Left forelimb (tissue), 1 donor: ENCODE results near the gene ZNF10.

Experiments used
- DNase-seq: peaks from one replicate; pipeline ENCODE4 v3.0.0-alpha.2; 2018; ENCODE audit warnings: low spot score

ZNF10 gene

DNA sequence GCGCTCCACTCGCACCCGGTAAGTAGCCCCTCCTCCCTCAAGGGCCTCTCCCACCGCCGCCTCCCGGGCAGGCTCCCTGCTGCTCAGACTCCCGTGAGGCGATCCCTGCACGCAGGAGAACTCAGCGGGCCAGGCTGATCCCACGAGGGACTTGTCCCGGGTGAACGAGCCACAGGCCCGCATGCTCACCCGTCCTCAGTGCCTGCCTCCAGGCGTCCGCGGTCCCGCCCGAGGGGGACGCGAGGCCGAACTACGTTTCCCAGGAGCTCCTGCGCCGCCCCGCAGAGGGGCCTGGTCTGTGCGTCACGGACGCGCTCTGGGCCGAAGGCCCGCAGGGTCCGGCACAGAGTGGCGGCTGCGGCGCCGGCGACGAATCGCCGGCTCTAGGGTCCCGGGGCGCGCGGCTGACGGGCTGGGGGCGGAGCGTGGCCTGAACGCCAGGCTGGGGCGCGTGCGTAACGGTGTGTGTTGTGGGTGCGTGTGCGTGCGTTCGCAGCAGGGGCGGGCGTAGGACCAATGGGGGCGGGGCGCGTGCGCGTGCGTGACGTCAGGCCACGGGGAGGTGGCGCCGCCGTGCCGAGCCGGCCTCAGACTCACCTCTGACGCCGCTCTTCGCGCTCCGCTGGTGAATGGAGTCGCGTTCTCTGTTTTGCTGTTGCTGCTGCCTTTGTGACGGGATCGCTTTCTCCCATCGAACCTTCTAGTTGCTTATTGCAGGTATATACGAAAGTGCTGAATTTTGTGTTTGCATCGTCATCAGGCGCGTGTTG is at the start of gene ZNF10, which contains the start of gene ZNF891:
ZNF10 (plus strand) TSS at position 590 of the 770 bp plus-strand sequence. CDS start 13,866 bp downstream, outside the sequence.
ZNF891 (minus strand) TSS at position 237 of the 770 bp plus-strand sequence. CDS start 8,356 bp downstream, outside the sequence.
- DNase-seq, result peak; percentile 99

DNA sequence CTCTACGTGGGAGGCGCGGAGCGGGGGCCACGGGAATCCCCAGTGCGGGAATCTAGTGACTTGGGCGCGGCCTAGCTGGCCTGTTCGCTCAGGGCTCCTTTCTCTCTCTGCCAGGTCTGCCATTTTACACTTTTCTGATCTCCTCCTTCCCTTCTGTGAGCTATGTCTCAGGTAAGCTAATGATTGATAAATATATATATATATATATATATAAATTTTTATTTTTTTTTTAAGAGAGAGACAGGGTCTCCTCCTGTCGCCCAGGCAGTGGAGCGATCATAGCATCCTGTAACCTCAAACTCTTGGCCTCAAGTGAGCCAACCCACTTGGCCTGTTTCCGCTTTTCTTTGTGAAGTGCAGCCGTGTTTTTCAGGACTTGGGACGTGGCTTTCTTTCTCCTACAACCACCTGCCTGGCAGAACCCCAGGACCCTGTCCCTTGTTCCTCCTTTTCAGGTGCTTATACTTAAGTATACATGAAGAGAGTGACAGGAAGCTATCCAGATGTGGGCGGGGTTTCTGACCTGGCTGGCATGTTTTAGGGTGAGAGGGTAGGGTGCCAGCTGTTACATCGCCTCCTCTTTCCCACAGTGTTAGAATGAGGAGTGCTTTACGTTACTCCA is 49.2 kb upstream of the ZNF10 start:
- no peak for DNase-seq

DNA sequence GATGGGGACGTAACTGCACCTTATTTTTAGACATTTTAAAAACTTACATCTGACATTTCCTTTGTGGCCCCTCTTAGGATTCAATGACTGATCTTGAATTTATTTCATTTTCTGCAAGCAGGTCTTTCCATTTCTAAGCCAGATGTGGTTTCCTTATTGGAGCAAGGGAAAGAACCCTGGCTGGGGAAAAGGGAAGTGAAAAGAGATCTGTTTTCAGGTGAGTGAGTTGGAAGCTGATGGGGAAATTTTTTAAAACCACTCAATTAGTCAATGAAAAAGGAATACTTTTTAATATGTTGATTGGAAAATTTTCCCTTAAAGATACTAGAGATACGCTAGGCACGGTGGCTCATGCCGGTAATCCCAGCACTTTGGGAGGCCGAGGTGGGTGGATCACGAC is 47.1 kb upstream of the ZNF10 start:
- DNase-seq, result no peak

DNA sequence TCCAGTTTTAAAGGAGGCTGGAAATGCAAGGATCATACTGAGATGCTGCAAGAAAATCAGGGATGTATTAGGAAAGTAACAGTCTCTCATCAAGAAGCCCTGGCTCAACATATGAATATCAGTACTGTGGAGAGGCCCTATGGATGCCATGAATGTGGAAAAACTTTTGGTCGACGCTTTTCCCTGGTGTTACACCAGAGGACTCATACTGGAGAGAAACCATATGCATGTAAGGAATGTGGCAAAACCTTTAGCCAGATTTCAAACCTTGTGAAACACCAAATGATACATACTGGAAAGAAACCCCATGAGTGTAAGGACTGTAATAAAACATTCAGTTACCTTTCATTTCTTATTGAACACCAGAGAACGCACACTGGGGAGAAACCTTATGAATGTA is 24.8 kb upstream of the ZNF10 start:
- DNase-seq, result no peak

DNA sequence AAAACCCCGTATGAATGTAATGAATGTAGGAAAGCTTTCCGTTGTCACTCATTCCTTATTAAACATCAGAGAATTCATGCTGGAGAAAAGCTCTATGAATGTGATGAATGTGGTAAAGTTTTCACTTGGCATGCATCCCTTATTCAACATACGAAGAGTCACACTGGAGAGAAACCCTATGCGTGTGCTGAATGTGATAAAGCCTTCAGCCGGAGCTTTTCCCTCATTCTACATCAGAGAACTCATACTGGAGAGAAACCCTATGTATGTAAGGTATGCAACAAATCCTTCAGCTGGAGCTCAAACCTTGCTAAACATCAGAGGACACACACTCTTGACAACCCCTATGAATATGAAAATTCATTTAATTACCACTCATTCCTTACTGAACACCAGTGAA is 24.2 kb upstream of the ZNF10 start:
- DNase-seq, result no peak

DNA sequence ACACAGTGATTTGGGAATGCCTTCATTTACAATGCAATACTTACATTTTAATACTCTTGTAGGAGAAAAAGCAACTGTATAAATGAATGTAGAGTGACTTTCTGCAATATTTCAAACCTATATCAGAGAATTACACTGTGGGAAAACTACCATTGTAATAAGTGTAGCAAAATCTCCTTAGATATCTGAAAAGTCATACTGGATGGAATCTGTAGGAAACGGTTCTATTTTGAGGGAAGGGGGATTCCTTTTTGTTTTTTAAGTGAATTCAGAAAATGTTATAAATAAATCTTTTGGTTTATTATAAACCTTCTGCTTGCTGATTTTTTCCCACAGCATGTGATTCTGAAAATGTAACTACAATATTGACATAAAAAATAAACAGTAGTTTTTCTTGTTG is 23.3 kb upstream of the ZNF10 start:
- no peak for DNase-seq

DNA sequence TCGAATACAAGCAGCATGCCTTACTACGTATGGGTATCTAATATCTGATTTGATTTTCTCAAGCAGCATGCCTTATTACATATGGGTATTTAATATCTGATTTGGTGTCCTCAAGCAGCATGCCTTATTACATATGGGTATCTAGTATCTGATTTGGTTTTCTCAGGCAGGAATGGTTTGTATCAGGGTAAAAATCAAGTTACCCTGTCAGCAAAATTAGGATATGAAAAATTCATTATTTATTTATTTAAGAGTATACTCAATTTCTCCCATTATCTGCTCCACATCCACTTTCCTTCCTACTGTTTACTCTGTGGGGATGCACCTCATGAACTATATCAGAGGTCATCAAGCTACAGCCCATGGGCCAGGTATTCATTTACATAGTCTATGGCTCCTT is 22.3 kb upstream of the ZNF10 start:
- no peak for DNase-seq

DNA sequence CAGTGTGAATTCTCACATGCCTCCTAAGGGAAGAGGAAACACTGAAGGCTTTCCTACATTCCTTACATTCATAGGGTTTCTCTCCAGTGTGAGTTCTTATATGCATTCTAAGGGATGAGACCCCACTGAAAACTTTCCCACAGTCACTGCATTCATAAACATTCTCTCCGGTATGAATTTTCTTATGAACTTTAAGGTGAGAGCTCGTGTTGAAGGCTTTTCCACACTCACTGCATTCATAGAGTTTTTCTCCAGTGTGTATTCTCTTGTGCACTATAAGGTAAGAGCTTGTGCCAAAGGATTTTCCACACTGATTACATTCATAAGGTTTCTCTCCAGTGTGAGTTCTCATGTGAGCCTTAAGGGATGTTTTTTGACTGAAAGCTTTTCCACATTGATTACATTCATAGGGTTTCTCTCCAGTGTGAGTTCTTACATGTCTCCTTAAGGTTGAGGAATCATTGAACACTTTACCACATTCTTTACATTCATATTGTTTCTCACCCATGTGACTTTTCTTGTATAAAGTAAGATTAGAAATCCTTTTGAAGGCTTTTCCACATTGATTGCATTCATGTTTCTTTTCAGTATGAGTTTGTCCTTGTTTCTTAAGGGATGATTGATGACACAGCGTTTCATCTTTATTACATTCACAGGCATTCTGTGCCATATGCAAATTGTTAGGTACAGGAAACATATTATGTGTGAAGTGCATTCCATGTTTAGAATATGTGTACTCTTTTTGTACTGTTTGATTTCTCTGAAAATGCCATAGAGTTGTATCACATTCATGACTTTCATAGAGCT is 9.8 kb upstream of the ZNF10 start:
- DNase-seq, result no peak

DNA sequence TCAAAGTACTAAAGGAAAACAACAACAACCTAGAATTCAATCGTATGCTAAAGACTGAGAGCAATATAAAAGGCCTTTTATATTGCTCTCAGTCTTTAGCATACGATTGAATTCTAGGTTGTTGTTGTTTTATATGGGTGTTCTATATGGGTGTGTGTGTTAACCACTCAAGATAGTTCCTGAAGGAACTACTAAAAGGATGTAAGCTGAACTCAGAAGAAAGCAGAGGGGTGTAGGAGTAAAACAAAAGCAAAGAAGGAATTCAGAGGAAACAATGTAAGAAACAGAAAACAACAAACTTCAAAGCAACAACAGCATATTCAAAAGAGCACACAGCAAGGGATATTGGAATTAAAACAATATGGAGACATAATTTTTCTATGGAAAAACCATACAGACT is 5.8 kb upstream of the ZNF10 start:
- DNase-seq, result no peak

DNA sequence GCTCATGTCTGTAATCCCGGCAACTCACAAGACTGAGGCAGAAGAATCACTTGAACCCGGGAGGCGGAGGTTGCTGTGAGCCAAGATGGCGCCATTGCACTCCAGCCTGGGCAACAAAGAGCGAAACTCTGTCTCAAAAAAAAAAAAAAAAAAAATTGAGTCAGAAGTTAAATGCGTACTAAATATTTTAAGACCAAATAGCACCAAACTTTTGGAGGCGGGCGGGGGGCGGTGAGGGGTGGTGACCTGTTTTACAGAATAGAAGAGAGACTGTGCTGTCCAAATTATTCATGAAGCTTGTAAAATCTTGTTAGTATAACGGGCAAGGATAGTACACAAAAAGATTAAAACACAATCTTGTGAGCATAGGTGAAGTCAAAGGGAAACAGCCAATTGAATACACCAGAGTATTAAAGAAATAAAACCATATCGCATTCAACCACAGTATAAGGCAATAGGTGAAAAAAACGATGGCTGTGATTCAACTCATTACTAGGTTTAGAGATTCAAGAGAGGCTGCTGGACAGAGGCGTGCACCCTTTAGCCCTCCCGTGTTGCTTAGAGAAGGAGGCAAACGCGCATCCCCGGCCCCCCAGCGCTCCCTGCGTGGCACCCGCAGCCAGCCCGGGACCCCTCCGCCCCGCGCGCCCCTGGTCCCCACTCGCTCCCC is 924 bp upstream of the ZNF10 start:
- DNase-seq, result no peak

DNA sequence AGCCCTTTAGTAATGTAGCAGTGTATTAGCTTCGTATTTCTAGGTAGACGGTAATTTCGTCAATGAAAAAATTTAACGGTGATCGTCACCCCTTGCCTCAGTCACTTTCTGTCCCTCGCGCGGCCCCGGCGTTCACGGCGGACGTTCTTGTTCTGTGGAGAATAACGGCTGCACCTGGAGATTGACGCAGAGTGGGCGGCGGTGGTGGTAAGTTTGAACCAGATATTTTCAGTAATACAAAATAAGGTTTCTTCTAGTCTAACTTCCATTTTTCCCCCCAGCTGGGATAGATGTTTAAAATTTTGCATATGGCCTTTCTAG is 341 bp downstream of the ZNF10 start:
- DNase-seq, result peak; percentile 73

DNA sequence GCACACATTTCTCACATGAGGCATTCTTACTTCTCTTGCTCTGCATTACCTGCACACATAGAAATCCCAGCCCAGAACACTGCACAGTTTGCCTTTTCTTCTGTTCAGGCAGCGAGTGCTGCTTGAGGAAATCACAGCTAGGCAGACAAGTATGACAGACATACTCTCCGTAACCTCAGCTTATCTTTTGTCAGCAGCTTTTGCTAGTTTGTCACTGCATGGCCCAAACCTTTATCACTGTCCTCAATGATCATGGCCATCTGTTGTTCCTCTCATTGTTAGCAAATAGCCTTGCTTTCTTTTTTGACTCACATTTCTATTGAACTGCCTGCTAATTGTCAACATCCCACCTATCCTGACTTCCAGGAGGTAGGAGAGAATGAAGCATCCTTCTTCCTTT is 5.3 kb downstream of the ZNF10 start:
- no peak for DNase-seq

DNA sequence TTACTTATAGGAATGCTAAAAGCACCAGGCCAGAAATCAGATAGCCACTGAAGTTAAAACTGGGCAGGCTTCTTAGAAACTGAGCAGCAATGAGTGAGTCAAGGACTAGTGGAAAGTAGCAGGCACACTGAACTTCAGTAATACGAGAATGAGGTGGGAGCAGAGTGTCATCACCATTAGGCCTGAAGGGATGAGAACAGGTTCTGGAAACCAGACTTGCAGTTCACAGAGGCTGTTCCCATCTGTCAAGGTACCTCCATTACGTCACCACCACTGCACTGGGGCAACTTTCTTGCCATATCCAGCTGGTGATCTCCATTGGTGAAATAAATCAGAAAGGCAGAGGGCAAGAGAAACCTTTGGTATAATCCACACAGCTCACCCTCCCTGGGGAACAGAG is 15.6 kb downstream of the ZNF10 start:
- DNase-seq, result no peak

DNA sequence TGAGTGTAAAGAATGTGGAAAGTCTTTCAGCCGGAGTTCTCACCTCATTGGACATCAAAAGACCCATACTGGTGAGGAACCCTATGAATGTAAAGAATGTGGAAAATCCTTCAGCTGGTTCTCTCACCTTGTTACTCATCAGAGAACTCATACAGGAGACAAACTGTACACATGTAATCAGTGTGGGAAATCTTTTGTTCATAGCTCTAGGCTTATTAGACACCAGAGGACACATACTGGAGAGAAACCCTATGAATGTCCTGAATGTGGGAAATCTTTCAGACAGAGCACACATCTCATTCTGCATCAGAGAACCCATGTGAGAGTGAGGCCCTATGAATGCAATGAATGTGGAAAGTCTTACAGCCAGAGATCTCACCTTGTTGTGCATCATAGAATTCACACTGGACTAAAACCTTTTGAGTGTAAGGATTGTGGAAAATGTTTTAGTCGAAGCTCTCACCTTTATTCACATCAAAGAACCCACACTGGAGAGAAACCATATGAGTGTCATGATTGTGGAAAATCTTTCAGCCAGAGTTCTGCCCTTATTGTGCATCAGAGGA is 25.8 kb downstream of the ZNF10 start:
- DNase-seq, result no peak

DNA sequence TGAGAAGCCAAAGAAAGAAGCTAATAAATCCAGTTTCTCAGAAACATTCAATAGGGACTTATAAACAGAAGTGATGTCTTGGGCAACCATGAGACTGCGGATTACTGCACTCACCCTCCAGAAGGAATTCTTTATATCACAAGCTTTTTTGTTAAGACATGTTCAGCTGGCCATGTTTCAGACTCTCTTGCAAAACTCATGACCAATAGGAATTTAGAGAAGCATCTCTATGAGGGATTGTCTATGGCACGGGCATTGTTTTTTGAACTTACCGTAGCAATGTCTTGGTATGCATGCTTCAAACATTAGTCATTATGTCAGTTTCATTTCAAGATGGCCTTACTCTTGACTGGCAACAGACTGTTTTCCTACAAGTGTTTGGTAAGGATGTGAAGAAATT is 35.3 kb downstream of the ZNF10 start:
- DNase-seq, result no peak

DNA sequence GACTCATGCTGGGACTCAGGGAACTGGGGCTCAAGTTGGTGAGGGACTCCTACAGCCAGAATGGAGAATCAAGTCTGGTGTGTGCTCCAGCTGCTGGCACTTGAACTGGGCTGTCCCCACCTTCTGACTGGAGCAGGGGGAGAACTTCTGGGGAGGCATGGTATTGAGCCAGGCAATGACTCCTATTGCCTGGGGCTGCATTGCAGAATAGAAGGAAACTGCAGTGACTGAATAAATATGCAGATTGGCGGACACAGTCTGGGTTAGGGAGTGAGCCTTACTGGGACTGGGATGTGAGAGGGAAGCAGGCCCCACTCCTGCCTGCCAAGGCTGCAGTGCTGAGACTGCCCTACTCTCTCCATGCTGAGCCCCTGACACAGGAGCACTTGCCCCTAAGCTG is 42.1 kb downstream of the ZNF10 start:
- DNase-seq, result no peak

DNA sequence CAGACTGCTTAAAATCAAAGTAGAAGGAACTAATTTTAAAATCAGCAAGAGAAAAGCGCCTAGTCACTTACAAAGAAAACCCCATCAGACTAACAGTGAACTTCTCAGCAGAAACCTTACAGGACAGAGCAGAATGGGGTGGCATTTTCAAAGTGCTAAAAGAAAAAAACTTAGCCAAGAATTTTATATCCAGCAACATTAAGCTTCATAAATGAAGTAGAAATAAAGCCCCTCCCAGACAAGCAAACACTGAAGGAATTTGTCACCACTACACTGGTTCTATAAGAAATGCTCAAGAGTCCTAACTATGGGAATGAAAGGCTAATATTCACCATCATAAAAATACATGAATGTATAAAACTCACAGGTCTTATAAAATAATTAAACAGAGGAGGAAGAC is 44.5 kb downstream of the ZNF10 start:
- no peak for DNase-seq

DNA sequence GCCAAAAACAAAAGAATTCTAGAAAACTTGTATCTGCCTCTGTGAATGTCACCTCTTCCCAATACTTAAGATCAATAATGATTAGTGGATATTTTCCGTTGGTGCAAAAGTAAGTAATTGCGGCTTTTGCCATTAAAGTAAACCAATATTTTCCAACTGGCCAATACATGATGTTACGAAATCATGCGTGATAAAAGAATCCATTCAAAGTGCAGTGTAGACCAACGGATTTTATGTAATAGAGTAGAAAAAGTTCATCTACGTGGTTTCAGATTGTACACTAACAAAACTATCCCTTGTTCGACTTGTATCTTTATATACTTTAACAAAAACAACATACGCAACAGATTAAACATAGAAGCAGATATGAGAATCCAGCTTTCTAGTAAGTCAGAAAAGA is 50.2 kb downstream of the ZNF10 start:
- no peak for DNase-seq

DNA sequence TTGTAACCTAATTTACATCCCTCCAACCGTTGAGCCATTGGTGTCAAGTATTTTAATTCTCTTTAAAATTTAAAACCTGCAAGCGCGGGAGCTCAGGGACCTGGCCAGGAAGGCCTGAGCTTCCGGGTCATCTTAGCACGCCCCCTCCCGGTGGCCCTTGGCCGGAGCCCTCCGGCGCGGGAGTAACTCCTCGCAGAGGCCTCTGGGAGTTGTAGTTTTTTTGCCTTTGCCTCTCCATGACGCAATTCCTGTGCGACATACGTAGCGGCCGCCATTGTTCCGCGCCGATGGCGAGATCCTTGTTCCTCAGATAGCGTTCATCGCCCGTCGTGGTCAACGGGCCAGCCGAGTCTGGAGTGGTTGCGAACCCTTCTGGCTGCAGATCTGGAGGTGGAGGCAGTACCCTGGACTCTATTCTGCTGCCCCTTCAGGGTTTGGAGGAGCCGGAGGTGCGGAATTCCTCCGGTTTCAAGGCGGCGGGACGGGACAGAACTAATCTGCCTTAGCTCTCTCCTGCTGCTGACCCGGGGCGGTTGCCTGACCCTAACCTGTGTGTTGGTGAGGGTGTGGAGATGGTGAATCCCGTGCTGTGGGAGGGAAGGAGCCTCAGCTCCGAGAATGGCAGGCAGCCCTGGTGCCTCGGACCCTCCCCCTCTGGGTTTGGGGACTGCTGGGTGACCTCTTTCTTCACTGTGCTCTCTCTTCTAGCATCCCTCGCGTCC is 51.0 kb downstream of the ZNF10 start, which contains the start of gene ZNF268:
ZNF268 (plus strand) TSS at position 258 of the 722 bp plus-strand sequence. CDS start 503 bp downstream, outside the sequence.
- DNase-seq, result peak; percentile 91

DNA sequence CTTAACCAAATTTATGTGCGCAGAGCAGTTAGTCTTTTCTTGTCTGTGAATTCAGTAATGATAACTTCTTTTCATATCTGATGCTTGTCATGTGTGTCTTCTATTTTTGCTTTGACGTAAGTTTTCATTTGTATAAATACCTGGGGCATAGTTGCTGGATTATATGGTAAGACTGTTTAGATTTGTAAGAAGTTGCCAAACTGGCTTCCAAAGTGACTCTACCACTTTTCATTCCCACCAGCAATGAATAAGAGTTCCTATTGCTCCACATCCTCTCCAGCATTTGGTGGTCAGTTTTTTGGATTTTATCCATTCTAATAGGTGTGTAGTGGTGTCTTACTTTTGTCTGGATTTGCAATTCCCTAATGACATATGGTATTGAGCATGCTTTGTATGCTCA is 59.7 kb downstream of the ZNF10 start:
- no peak for DNase-seq

DNA sequence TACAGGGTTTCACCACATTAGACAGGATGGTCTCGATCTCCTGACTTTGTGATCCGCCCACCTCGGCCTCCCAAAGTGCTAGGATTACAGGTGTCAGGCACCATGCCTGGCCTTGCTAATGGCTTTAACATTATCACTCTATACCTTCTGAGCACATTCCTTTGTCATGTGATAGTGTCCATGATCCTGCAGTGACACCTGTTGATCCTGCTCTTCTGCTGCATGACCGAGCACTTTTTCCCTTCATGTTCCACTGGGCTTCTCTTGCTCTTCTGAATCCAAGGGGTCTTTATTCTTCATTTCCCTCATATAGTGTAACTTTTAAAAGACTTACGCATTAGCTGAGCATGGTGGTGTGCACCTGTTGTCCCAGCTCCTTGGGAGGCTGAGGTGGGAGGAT is 62.4 kb downstream of the ZNF10 start:
- no peak for DNase-seq
